HepG2 (cell line): ENCODE measurements around the gene USP40.

Experiments
- ARID2 ChIP-seq: sonication (generic); formaldehyde crosslinking; IDR thresholded peaks from 2 replicates; pipeline ENCODE4 v1.8.1; 2022; ENCODE audit warnings: mild to moderate bottlenecking, missing genetic modification reagents, borderline replicate concordance
- CEBPG ChIP-seq: IDR thresholded peaks from 2 replicates; pipeline ENCODE4 v1.6.1; 2016
- EP300 ChIP-seq, 3 experiments: sonication (generic) in 1 of 3; formaldehyde crosslinking in 1 of 3; IDR thresholded peaks; 2 replicates each; pipeline versions ENCODE4 v1.5.1 to v1.6.1; 2011 to 2020; ENCODE audit warnings: low read depth in 2 of 3, low read length in 2 of 3, borderline replicate concordance in 1 of 3, improper control_type of control experiment in 1 of 3, mild to moderate bottlenecking in 1 of 3, missing genetic modification reagents in 1 of 3, moderate library complexity in 1 of 3
- FOSL1 ChIP-seq: sonication (generic); formaldehyde crosslinking; IDR thresholded peaks from 2 replicates; pipeline ENCODE4 v1.9.0; 2021; ENCODE audit warnings: missing genetic modification reagents, borderline replicate concordance
- KMT2A ChIP-seq: sonication (generic); formaldehyde crosslinking; IDR thresholded peaks from 2 replicates; pipeline ENCODE4 v1.4.0; 2020; ENCODE audit warnings: missing genetic modification reagents
- MED13 ChIP-seq: sonication (generic); formaldehyde crosslinking; IDR thresholded peaks from 2 replicates; pipeline ENCODE4 v1.5.0; 2020; ENCODE audit warnings: missing genetic modification reagents
- NFIC ChIP-seq: IDR thresholded peaks from 2 replicates; pipeline ENCODE4 v1.6.1; 2012; ENCODE audit warnings: mild to moderate bottlenecking, low read length, inconsistent platforms
- TGIF2 ChIP-seq: IDR thresholded peaks from 2 replicates; pipeline ENCODE4 v1.6.1; 2016; ENCODE audit warnings: control low read depth, missing compliant biosample characterization
- ZNF260 ChIP-seq: sonication (generic); formaldehyde crosslinking; IDR thresholded peaks from 2 replicates; pipeline ENCODE4 v1.4.0; 2020; ENCODE audit warnings: missing genetic modification reagents, low read depth, mild to moderate bottlenecking, borderline replicate concordance
- ZNF773 ChIP-seq: sonication (generic); formaldehyde crosslinking; IDR thresholded peaks from 2 replicates; pipeline ENCODE4 v1.4.0; 2020; ENCODE audit warnings: missing genetic modification reagents, borderline replicate concordance
- TF ChIP-seq, protein P1 (sequence below): sonication (generic); formaldehyde crosslinking; IDR thresholded peaks from 2 replicates; pipeline ENCODE4 v1.4.0; 2020; ENCODE audit warnings: missing genetic modification reagents
- TF ChIP-seq, protein P2 (sequence below), 2 experiments: IDR thresholded peaks; 2 replicates each; pipeline ENCODE4 v1.6.1; 2011 to 2012; ENCODE audit warnings: low read length in 2 of 2, borderline replicate concordance in 1 of 2, low read depth in 1 of 2, mild to moderate bottlenecking in 1 of 2, moderate library complexity in 1 of 2
- TF ChIP-seq, protein P3 (sequence below): sonication (generic); formaldehyde crosslinking; conservative IDR thresholded peaks from 2 replicates; pipeline ENCODE4 v1.5.0; 2020; ENCODE audit warnings: missing genetic modification reagents

DNA sequence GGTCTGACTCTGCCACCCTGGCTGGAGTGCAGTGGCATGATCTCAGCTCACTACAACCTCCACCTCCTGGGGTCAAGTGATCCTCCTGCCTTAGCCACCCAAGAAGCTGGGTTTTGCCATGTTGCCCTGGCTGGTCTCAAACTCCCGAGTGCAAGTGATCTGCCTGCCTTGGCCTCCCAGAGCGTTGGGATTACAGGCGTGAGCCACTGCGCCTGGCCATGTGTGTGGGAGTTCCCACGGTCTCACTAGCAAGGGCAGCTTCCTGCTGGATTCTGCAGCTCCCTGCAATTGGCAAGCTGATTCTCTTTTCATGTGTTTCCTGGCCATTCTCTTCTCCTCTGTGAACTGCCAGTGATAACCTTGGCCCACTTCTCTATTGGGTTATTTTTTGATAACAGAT lies 84.0 kb downstream of the USP40 start:
- TF ChIP-seq, protein P1, sequence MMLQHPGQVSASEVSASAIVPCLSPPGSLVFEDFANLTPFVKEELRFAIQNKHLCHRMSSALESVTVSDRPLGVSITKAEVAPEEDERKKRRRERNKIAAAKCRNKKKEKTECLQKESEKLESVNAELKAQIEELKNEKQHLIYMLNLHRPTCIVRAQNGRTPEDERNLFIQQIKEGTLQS (CRISPR knock-in tag): no peak
- TF ChIP-seq, protein P2, sequence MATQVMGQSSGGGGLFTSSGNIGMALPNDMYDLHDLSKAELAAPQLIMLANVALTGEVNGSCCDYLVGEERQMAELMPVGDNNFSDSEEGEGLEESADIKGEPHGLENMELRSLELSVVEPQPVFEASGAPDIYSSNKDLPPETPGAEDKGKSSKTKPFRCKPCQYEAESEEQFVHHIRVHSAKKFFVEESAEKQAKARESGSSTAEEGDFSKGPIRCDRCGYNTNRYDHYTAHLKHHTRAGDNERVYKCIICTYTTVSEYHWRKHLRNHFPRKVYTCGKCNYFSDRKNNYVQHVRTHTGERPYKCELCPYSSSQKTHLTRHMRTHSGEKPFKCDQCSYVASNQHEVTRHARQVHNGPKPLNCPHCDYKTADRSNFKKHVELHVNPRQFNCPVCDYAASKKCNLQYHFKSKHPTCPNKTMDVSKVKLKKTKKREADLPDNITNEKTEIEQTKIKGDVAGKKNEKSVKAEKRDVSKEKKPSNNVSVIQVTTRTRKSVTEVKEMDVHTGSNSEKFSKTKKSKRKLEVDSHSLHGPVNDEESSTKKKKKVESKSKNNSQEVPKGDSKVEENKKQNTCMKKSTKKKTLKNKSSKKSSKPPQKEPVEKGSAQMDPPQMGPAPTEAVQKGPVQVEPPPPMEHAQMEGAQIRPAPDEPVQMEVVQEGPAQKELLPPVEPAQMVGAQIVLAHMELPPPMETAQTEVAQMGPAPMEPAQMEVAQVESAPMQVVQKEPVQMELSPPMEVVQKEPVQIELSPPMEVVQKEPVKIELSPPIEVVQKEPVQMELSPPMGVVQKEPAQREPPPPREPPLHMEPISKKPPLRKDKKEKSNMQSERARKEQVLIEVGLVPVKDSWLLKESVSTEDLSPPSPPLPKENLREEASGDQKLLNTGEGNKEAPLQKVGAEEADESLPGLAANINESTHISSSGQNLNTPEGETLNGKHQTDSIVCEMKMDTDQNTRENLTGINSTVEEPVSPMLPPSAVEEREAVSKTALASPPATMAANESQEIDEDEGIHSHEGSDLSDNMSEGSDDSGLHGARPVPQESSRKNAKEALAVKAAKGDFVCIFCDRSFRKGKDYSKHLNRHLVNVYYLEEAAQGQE (IDR thresholded peaks at IDR 0.05; ENCODE audit: borderline replicate concordance in 1 of 2, low read depth in 1 of 2, low read length in 2 of 2): no peak
- TF ChIP-seq ZNF773 (no peak), EP300 (IDR thresholded peaks at IDR 0.05; ENCODE audit: low read depth in 2 of 2, low read length in 2 of 2) (no peak), EP300 (CRISPR knock-in tag; IDR thresholded peaks at IDR 0.05; ENCODE audit: borderline replicate concordance) (no peak), ZNF260 (no peak), FOSL1 (CRISPR knock-in tag) (no peak), MED13 (CRISPR knock-in tag) (no peak), ARID2 (CRISPR knock-in tag) (no peak), CEBPG (CRISPR knock-in tag) (no peak), NFIC (no peak), KMT2A (no peak), TGIF2 (CRISPR knock-in tag) (no peak)
- TF ChIP-seq, protein P3, sequence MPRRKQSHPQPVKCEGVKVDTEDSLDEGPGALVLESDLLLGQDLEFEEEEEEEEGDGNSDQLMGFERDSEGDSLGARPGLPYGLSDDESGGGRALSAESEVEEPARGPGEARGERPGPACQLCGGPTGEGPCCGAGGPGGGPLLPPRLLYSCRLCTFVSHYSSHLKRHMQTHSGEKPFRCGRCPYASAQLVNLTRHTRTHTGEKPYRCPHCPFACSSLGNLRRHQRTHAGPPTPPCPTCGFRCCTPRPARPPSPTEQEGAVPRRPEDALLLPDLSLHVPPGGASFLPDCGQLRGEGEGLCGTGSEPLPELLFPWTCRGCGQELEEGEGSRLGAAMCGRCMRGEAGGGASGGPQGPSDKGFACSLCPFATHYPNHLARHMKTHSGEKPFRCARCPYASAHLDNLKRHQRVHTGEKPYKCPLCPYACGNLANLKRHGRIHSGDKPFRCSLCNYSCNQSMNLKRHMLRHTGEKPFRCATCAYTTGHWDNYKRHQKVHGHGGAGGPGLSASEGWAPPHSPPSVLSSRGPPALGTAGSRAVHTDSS: no peak
